ENCODE results near the gene SPRR2B.
"Not testable (repeated sequence)": the region's sequence is repeated elsewhere in the genome, so short reads cannot be mapped to it uniquely, and the experiment has no call there.

The SPRR2B gene

DNA sequence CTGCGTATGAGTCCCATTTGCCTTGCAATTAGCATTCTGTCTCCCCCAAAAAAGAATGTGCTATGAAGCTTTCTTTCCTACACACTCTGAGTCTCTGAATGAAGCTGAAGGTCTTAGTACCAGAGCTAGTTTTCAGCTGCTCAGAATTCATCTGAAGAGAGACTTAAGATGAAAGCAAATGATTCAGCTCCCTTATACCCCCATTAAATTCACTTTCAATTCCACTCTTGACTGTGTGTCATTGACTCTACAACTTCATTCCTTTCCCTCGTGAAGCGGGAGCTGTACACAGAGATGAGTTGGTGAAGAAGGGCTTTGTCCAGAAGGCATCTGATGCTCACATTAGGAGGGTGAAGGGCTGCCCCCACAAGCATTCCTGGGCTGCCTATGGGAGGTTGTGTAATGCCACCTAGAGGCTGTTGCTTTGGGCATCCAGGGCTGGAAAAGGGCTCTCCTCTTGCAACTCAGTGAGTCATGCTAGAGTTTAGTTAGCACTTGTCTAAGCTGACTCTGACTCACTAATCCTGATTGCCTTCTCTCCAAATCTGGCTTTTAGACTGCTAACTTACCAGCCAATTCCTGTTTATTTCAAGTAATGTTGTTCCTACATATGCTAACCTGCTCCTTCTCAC lies 38.6 kb downstream of the SPRR2B start:
- no peak for DNase-seq (ENCODE audit: low read depth)

GRCh38 chr1:153032073-153032472 lies 39.3 kb downstream of the SPRR2B start:
- no peak for DNase-seq (ENCODE audit: low read depth)

GRCh38 chr1:153030895-153031294 lies 40.5 kb downstream of the SPRR2B start, which contains the start of gene SPRR1B:
Gene SPRR1B (plus strand): TSS chr1:153031203. CDS start chr1:153032346, 1,143 bp downstream.
- DNase-seq (ENCODE audit: low read depth), result no peak

GRCh38 chr1:153028766-153029165 lies 42.6 kb downstream of the SPRR2B start:
- no peak for DNase-seq (ENCODE audit: low read depth)

DNA sequence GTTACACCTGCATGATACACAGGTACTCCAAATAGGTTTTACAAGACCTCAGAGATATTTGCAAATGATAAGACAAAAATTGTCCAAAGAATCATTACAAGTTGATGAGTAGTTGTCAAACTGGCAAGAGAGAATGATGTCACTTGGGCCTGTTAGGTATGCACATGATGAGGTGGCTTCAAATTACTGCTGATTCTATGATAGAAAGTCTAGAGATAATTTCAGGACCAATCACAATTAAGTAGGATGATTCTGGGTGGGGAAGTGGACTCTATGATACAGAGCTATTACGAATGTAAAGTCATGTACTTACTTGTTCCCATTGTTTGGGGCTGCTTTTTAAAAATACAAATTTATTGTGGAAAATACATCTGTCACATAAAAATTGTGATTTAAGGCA lies 45.6 kb downstream of the SPRR2B start:
- DNase-seq (ENCODE audit: low read depth), result no peak

DNA sequence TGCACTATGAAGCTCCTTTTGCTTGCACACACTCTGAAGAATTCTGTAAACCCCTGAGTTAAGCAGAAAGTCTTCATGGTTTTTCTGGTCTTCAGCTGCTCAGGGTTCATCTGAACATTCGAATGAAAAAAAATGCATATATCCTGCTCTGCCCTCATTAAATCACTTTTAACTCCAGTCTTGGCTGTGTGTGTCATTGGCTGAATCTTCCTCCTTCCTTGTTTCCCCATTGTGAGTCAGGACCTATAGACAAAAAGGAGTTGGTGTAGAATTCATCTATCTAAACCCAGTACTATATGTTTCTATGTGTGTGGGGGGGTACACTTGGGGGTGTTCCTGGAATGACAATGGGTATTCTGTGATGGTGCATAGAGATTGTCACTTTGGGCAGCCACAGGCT lies 47.0 kb downstream of the SPRR2B start:
- DNase-seq (ENCODE audit: low read depth), result no peak

GRCh38 chr1:153023109-153023508 lies 48.3 kb downstream of the SPRR2B start:
- no peak for DNase-seq (ENCODE audit: low read depth)

- not testable (repeated sequence) for DNase-seq (ENCODE audit: low read depth)
Measured at GRCh38 chr1:153022340-153022739, 49.1 kb downstream of the SPRR2B start.

DNA sequence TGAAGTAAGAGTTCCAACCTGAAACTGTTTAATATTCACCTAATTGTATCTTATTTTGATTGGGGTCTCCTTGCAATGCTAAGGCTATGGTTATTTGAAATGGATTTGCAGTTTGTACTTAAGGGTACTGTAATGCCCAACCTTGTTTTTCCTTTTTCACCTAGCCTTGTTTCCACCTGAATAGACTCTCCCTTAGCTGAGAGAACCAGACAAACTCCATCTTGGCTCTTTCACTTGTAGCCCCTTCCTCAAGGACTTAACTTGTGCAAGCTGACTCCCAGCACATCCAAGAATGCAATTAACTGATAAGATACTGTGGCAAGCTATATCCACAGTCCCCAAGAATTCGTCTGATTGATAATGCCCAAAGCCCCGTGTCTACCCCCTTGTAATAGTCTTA lies 49.6 kb downstream of the SPRR2B start:
- DNase-seq (ENCODE audit: low read depth), result not testable (repeated sequence)

All from activated T-cell treated with anti-CD3 and anti-CD28 coated beads for 1 hour (primary cell).